GM19455 (cell line): ENCODE data around the gene KRTAP12-2.
"Not testable (repeated sequence)": the region's sequence is repeated elsewhere in the genome, so short reads cannot be mapped to it uniquely, and the experiment has no call there.

Source experiments
- ATAC-seq: cut with Tn5 transposase; IDR thresholded peaks from one replicate; pipeline ENCODE4 v1.9.1; 2021; ENCODE audit not compliant: unreplicated experiment

The KRTAP12-2 gene

GRCh38 chr21:44632067-44632466 lies 34.7 kb downstream of the KRTAP12-2 start:
- no peak for ATAC-seq

GRCh38 chr21:44630440-44630839 lies 36.3 kb downstream of the KRTAP12-2 start:
- no peak for ATAC-seq

- no peak for ATAC-seq
These were observed 37.9 kb downstream of the KRTAP12-2 start for GRCh38 chr21:44628707-44629391.

- ATAC-seq, result not testable (repeated sequence)
These were observed 38.9 kb downstream of the KRTAP12-2 start for GRCh38 chr21:44627831-44628233.

GRCh38 chr21:44627181-44627822 lies 39.4 kb downstream of the KRTAP12-2 start:
- ATAC-seq, result not testable (repeated sequence)

- ATAC-seq, result no peak
These were observed 40.0 kb downstream of the KRTAP12-2 start, which contains the start of gene KRTAP10-9 for GRCh38 chr21:44626673-44627143. Gene KRTAP10-9, plus strand, starts transcription at chr21:44627093. Its CDS starts 79 bp downstream, at chr21:44627172.

GRCh38 chr21:44626262-44626661 lies 40.5 kb downstream of the KRTAP12-2 start:
- no peak for ATAC-seq

GRCh38 chr21:44625756-44626155 lies 41.0 kb downstream of the KRTAP12-2 start:
- no peak for ATAC-seq

GRCh38 chr21:44623575-44623974 lies 43.2 kb downstream of the KRTAP12-2 start:
- ATAC-seq, result no peak

GRCh38 chr21:44619886-44620285 lies 46.8 kb downstream of the KRTAP12-2 start:
- ATAC-seq, result no peak

- no peak for ATAC-seq
These were observed 47.8 kb downstream of the KRTAP12-2 start for GRCh38 chr21:44618909-44619308.

GRCh38 chr21:44618504-44618903 lies 48.2 kb downstream of the KRTAP12-2 start:
- no peak for ATAC-seq

- no peak for ATAC-seq
These were observed 49.6 kb downstream of the KRTAP12-2 start for GRCh38 chr21:44617071-44617501.

GRCh38 chr21:44616591-44616926 lies 50.2 kb downstream of the KRTAP12-2 start:
- ATAC-seq, result no peak
